Measurements from ENCODE around the gene DOCK2.

GRCh38 chr5:169880012-169880663 lies 243.1 kb downstream of the DOCK2 start:
- TF ChIP-seq POLR2A (IDR thresholded peaks at IDR 0.05) (no peak), CTCF (IDR thresholded peaks at IDR 0.05) (no peak), EP300 (IDR thresholded peaks at IDR 0.05) (no peak)
